Prostate gland (tissue), 2 donors: Measurements from ENCODE around the gene KCNJ11.

Experiments used
- POLR2A ChIP-seq: fragments of 450-650 bp; IDR thresholded peaks from one replicate; pipeline ENCODE4 v1.6.1; 2016; ENCODE audit warnings: antibody characterized with exemption, mild to moderate bottlenecking
- TF ChIP-seq, protein P1 (sequence below), 4 experiments: fragments of 200-600 bp in 2 of 4; fragments of 450-650 bp in 2 of 4; sonication (generic) in 2 of 4; IDR thresholded peaks; 1 replicate in 3 of 4; 2 replicates in 1 of 4; pipeline ENCODE4 v1.5.1; 2016 to 2019; ENCODE audit warnings: antibody characterized with exemption in 4 of 4, mild to moderate bottlenecking in 2 of 4, moderate library complexity in 2 of 4

DNA sequence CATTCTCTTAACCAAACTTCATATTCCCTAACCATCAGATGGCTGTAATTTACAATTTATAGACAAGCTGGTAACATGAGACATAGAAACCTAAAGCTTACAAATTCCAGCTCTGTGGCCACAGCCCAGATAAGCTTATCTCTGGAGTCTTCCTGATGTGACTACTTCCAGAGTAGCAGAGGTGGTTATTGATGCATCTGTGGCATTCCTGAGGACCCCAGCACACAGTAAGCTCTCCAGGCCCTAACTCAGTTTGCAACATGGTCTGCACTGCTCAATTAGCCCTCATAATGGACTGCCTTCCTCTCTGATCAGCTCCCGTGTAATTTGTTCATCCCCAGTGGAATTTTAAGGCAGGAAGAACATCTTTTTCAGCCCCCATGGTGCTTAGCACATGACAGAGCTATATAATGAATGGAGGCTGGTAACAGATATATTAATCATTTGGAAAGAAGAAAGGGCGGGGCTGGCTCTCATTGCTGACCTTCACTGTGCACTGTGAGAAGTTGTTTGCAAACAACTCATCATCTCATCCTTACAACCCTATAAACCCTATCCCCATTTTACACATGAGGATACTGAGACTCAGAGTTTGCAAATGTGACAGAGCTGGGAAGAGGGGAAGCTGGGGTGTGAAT is 30.1 kb upstream of the KCNJ11 start:
- TF ChIP-seq, protein P1, sequence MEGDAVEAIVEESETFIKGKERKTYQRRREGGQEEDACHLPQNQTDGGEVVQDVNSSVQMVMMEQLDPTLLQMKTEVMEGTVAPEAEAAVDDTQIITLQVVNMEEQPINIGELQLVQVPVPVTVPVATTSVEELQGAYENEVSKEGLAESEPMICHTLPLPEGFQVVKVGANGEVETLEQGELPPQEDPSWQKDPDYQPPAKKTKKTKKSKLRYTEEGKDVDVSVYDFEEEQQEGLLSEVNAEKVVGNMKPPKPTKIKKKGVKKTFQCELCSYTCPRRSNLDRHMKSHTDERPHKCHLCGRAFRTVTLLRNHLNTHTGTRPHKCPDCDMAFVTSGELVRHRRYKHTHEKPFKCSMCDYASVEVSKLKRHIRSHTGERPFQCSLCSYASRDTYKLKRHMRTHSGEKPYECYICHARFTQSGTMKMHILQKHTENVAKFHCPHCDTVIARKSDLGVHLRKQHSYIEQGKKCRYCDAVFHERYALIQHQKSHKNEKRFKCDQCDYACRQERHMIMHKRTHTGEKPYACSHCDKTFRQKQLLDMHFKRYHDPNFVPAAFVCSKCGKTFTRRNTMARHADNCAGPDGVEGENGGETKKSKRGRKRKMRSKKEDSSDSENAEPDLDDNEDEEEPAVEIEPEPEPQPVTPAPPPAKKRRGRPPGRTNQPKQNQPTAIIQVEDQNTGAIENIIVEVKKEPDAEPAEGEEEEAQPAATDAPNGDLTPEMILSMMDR (IDR thresholded peaks at IDR 0.05): no peak
- no peak for TF ChIP-seq POLR2A
